ENCODE measurements around the gene TENM4.

TENM4 gene

DNA sequence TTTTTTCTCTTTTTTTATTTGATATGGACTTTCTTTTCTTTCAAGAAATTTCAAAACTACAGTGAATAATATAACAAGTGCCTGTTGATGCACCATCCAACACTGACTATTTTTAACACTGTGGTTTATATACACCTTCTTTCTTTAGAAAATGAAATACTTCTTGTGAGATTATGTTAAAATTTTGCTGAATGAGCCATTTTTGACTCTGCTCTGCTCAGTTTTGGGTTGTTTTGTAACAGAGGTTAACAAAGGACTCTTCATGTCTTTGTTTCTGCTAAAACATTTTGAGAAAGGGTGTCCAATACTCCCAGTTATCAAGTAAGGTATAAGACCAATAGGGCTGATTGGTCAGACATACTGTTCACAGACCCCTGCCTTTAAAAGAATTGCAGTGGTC is 44.0 kb upstream of the TENM4 start:
- H3K4me3 ChIP-seq (ENCODE audit: low read depth, low read length) = no peak overlapping the region
- ChIA-PET CTCF (interaction anchor here (10.6 kb wide), 1 partner anchor 7 kb away, joined by 80 read pairs; no protein-coding TSS in a partner anchor), POLR2A (no interaction called here)
- TF ChIP-seq, protein P1, sequence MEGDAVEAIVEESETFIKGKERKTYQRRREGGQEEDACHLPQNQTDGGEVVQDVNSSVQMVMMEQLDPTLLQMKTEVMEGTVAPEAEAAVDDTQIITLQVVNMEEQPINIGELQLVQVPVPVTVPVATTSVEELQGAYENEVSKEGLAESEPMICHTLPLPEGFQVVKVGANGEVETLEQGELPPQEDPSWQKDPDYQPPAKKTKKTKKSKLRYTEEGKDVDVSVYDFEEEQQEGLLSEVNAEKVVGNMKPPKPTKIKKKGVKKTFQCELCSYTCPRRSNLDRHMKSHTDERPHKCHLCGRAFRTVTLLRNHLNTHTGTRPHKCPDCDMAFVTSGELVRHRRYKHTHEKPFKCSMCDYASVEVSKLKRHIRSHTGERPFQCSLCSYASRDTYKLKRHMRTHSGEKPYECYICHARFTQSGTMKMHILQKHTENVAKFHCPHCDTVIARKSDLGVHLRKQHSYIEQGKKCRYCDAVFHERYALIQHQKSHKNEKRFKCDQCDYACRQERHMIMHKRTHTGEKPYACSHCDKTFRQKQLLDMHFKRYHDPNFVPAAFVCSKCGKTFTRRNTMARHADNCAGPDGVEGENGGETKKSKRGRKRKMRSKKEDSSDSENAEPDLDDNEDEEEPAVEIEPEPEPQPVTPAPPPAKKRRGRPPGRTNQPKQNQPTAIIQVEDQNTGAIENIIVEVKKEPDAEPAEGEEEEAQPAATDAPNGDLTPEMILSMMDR (IDR thresholded peaks at IDR 0.05; ENCODE audit: insufficient read depth, low read length, missing control alignments) = no peak
- DNase-seq (ENCODE audit: low read depth, low spot score) = no peak

DNA sequence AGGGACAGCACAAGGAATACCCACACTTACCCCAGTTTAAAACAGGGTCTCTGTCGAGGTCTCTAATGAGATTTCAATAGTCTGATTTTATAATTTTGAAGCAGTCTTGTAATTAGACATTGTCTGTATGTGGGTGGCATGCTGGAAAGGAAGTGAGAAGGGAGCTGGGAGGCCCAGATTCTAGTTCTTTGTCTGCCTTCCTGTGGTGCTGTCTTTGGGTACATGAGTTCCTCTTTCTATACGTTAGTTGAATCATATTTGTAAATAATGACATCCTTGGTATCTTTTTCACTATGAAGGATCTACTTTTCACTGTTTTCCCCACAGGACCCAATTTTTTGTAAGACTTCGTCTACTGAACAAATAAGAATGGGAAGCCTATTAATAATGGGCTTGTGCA is 42.0 kb upstream of the TENM4 start:
- no peak overlapping the region for H3K4me3 ChIP-seq (ENCODE audit: low read depth, low read length)
- ChIA-PET CTCF (interaction anchor here (1.1 to 10.6 kb wide), 4 partner anchors 9 to 838 kb away, joined by 3 to 80 read pairs (median 8); no protein-coding TSS in a partner anchor), POLR2A (no interaction called here)
- DNase-seq (ENCODE audit: low read depth, low spot score) = no peak
- TF ChIP-seq, protein P1 (IDR thresholded peaks at IDR 0.05; ENCODE audit: insufficient read depth, low read length, missing control alignments) = no peak

DNA sequence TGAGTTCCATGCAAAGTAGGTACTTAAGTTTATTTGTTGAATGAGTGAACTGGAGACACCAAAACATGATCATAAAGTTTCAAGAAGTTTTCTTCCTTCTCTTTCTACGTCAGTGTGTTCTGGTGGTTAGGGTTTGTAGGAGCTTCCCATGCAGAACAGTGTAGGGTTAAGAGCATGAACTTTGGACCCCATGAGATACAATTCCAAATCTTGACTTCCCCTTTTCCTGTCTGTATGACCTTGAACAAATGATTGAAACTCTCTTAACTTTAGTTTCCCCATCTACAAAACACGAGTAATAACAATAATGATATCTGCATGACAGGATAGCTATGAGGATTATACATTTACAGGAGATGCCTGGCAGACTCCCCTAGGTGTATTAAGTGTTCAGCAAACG is 41.0 kb upstream of the TENM4 start:
- POLR2A ChIA-PET = no interaction called here
- TF ChIP-seq, protein P1 (IDR thresholded peaks at IDR 0.05; ENCODE audit: insufficient read depth, low read length, missing control alignments) = no peak
- CTCF ChIA-PET = interaction anchor here (1.2 to 10.6 kb wide), 3 partner anchors 10 to 835 kb away, joined by 3 to 80 read pairs (median 11); no protein-coding TSS in a partner anchor

DNA sequence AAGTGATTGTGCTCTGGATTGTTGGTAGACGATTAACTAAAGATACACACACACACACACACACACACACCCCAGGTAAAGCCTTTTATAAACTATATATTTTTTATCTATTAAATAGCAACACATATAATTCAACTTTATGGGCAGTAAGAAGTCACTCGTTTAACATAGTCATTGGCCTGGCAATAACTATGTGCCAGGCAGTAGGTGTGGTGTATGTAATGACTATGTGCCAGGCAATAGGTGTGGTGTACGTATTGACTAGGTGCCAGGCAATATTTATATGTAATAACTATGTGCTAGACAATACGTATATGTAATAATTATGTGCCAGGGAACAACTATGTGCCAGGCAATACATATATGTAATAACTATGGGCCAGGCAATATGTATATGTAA is 40.0 kb upstream of the TENM4 start:
- ChIA-PET CTCF (interaction anchor here (10.6 kb wide), 1 partner anchor 11 kb away, joined by 80 read pairs; no protein-coding TSS in a partner anchor), POLR2A (no interaction called here)
- TF ChIP-seq, protein P1 (IDR thresholded peaks at IDR 0.05; ENCODE audit: insufficient read depth, low read length, missing control alignments) = no peak
- H3K4me3 ChIP-seq (ENCODE audit: low read depth, low read length) = no peak overlapping the region
- no peak for DNase-seq (ENCODE audit: low read depth, low spot score)

More for the DNA sequence above, 41.0 kb upstream of the TENM4 start:
- DNase-seq (ENCODE audit: low read depth, low spot score) = no peak
- no peak overlapping the region for H3K4me3 ChIP-seq (ENCODE audit: low read depth, low read length)

DNA sequence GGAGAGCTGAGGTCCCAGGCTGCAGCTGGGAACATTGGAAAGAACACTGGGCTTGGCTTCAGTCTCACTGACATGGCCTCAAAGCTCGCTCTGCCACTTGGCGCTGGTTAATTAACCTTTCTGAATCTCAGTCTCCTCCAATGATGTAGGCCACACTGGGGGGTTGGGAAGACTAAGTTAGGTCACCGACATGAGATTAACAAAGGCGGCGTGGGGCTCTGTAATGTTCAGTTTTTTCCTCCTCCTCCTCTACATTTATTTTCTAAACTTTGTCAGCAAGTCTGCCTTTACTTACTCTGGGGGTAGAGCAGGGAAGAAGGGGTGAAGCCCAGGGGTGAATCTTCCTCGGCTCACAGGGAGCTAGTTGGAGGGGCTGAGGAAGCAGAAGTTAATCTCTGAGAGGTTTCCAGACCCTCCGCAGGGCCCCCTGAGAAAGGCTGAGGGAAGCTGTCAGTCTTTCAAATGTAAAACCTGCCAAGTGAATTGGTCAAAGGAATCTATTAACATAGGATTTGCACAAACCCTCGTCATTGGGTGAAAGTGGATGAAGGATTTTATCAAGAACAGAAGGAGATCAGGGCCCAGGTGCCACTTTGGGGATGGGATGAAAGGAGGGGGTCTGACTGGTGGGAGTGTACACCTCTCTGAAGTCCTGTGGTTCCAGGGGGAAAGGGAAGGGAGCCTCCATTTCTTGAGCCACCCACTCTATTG is 32.1 kb upstream of the TENM4 start:
- POLR2A ChIA-PET = no interaction called here
- H3K4me3 ChIP-seq (ENCODE audit: low read depth, low read length) = no peak overlapping the region

More for the DNA sequence above, 32.1 kb upstream of the TENM4 start:
- no peak for DNase-seq (ENCODE audit: low read depth, low spot score)
- TF ChIP-seq, protein P1 (IDR thresholded peaks at IDR 0.05; ENCODE audit: insufficient read depth, low read length, missing control alignments) = no peak
- CTCF ChIA-PET = interaction anchor here (0.8 to 1.7 kb wide), 6 partner anchors 9 to 22 kb away, joined by 3 to 6 read pairs (median 4); no protein-coding TSS in a partner anchor
